H1 (cell line): ENCODE data around the gene CRP. TPM values are rescaled to one million over a fixed set of nuclear protein-coding genes. Genes with fewer than 3 reads are reported as not detected.

Experiments
- CHD7 ChIP-seq: fragments of 300-600 bp; sonication (generic); IDR thresholded peaks from 2 replicates; pipeline ENCODE4 v1.7.1; 2012; ENCODE audit warnings: low read length, moderate library complexity, mild to moderate bottlenecking, inconsistent platforms; ENCODE audit not compliant: insufficient replicate concordance
- HDAC2 ChIP-seq, 2 experiments: fragments of 300-600 bp in 1 of 2; sonication (generic) in 1 of 2; IDR thresholded peaks; 2 replicates each; pipeline ENCODE4 v1.6.1; 2011 to 2012; ENCODE audit warnings: low read depth in 2 of 2, low read length in 2 of 2, mild to moderate bottlenecking in 2 of 2, moderate library complexity in 2 of 2, borderline replicate concordance in 1 of 2, inconsistent platforms in 1 of 2
- KDM5A ChIP-seq: fragments of 200-600 bp; IDR thresholded peaks from 2 replicates; pipeline ENCODE4 v1.7.1; 2012; ENCODE audit warnings: mild to moderate bottlenecking, low read length, inconsistent platforms, mixed read lengths
- SP4 ChIP-seq: IDR thresholded peaks from 2 replicates; pipeline ENCODE4 v1.6.1; 2012; ENCODE audit warnings: low read length, inconsistent platforms
- SRF ChIP-seq: IDR thresholded peaks from 2 replicates; pipeline ENCODE4 v1.6.1; 2011; ENCODE audit warnings: mild to moderate bottlenecking, low read depth, low read length, moderate library complexity
- USF2 ChIP-seq: IDR thresholded peaks from 2 replicates; pipeline ENCODE4 v1.6.1; 2011; ENCODE audit warnings: low read length, improper control_type of control experiment
- polyA plus RNA-seq, 7 experiments: library from polyadenylated mRNA; depleted of rRNA in 3 of 7; stranded (reverse) in 5 of 7; unstranded in 2 of 7; fragments of >200 nt in 5 of 7; fragments of 200-250 nt in 2 of 7; gene quantifications; 1 replicate in 5 of 7; 2 replicates in 1 of 7; 4 replicates in 1 of 7; pipeline versions ENCODE4 v1.2.1 to v1.2.3, GENCODE V29; 2011 to 2013; ENCODE audit warnings: missing spikeins in 2 of 7, mixed read lengths in 2 of 7
- total RNA-seq: library from RNA; stranded (reverse); fragmentation: NEBNext Ultra II Directional; extraction: Animal tissue kit (Norgen Biotek cat#: 25700); gene quantifications from 2 replicates; pipeline ENCODE4 v1.2.1, GENCODE V29; 2021

Gene CRP
- total and polyA plus RNA-seq, 2 of the 8 experiments (the other 6 are each of a cell fraction or from before 2014, with no cell fraction given), result not detected

- TF ChIP-seq CHD7, result no peak
- no peak for TF ChIP-seq HDAC2 (IDR thresholded peaks at IDR 0.05; ENCODE audit: borderline replicate concordance in 1 of 2, low read depth in 2 of 2, low read length in 2 of 2)
- TF ChIP-seq SP4, result no peak
- no peak for TF ChIP-seq USF2
- TF ChIP-seq SRF, result no peak
- TF ChIP-seq KDM5A, result no peak
These were observed 35.2 kb upstream of the CRP start (continued) for GRCh38 chr1:159749630-159750029.
